ENCODE data around the gene MPL. TPM values are rescaled to one million over a fixed set of nuclear protein-coding genes. Genes with fewer than 3 reads are reported as not detected.

MPL gene
- total RNA-seq, 2 experiments from 2014 or later: not detected

DNA sequence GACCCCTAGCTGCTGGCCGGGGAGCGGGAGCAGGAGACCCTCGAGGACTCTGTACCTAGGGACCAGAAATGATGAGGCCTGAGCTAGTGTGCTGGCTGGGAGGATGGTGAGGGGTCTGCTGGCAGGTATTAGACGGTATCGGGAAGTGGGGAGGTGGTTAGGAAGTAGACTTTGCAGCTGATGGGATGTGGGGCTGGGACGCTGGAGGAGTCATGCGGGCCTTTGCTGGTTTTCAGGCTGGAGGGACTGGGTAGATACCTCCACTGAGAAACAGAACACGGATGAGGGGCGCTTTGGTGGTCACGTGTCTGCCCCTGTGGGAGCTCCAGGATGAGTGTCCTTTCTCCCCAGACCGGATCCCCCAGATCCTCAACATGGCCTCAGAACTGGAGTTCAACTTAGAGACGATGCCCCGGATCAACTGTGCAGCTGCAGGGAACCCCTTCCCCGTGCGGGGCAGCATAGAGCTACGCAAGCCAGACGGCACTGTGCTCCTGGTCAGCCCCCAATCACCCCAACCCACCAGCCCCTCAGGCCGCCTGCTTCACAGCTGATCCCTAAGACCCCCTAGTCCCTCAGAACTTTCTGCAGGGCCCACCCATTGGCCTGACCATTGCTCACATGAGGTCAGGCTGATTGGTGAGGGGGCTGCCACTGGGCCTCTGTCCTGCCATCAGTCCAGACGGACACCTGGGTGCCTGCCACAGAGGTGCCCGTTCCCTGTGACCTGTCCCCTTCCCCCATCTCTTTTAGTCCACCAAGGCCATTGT lies 28.8 kb upstream of the MPL start:
- intact Hi-C loops (cut with micrococcal nuclease): no loop called here
- DNase-seq: no peak
- Mint-ChIP-seq H3K27ac (no peak overlapping the region), H3K27me3 (ENCODE audit: low read depth) (no peaks in the 10 kb centered on the region), H3K9me3 (no peaks in the 10 kb centered on the region), H3K4me1 (ENCODE audit: low read depth) (no peaks in the 10 kb centered on the region), H3K36me3 (ENCODE audit: low read depth) (no peaks in the 10 kb centered on the region), H3K4me3 (no peak overlapping the region)
- CTCF ChIA-PET: no interaction called here

DNA sequence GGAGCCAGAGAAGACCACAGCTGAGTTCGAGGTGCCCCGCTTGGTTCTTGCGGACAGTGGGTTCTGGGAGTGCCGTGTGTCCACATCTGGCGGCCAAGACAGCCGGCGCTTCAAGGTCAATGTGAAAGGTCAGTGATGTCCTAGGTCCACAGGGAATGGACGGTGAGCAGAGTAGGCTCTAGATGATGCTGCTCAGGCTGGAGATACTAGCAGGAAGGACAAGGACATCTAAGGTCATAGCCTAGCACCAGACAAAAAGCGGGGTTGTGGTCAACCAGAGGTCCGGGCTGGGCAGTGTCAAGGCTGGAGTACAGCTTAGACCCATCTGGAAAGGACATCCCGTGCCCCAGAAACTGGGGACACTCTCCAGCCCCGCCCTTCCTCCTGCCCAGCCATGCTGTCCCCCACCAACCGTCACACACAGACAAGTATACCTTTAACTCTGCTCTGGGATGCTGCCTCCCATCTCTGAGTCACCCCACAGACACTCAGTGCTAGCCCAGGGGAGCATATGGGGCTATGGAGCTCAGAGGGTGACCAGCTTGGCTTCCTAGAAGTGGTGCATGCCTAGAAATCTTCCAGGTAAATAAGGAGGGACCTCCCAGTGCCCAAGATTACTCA lies 28.1 kb upstream of the MPL start:
- no peak for DNase-seq
- intact Hi-C loops (cut with micrococcal nuclease): no loop called here
- H3K27me3 Mint-ChIP-seq (ENCODE audit: low read depth): no peaks in the 10 kb centered on the region
- CTCF ChIA-PET: no interaction called here
- H3K36me3 Mint-ChIP-seq (ENCODE audit: low read depth): no peaks in the 10 kb centered on the region
- no peak overlapping the region for H3K4me3 Mint-ChIP-seq
- no peak overlapping the region for H3K27ac Mint-ChIP-seq
- H3K4me1 Mint-ChIP-seq (ENCODE audit: low read depth): no peaks in the 10 kb centered on the region
- H3K9me3 Mint-ChIP-seq: no peaks in the 10 kb centered on the region

DNA sequence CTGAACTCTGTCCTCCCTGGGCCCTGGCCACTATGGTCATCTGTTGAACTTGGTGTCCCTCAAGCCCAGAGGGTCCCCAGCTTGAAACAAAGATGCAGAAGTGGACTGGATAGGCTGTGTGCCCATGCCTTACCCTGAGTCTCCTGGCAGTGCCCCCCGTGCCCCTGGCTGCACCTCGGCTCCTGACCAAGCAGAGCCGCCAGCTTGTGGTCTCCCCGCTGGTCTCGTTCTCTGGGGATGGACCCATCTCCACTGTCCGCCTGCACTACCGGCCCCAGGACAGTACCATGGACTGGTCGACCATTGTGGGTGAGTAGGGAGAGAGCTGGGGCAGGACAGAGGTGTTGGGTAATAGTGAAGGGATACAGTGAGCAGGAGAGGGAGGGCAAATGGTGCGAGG lies 26.1 kb upstream of the MPL start:
- no peaks in the 10 kb centered on the region for H3K27me3 Mint-ChIP-seq (ENCODE audit: low read depth)
- H3K9me3 Mint-ChIP-seq: no peaks in the 10 kb centered on the region
- H3K36me3 Mint-ChIP-seq (ENCODE audit: low read depth): no peaks in the 10 kb centered on the region
- intact Hi-C loops (cut with micrococcal nuclease): no loop called here
- DNase-seq: no peak
- no peaks in the 10 kb centered on the region for H3K4me1 Mint-ChIP-seq (ENCODE audit: low read depth)
- no peak overlapping the region for H3K4me3 Mint-ChIP-seq
- CTCF ChIA-PET: no interaction called here
- no peak overlapping the region for H3K27ac Mint-ChIP-seq

DNA sequence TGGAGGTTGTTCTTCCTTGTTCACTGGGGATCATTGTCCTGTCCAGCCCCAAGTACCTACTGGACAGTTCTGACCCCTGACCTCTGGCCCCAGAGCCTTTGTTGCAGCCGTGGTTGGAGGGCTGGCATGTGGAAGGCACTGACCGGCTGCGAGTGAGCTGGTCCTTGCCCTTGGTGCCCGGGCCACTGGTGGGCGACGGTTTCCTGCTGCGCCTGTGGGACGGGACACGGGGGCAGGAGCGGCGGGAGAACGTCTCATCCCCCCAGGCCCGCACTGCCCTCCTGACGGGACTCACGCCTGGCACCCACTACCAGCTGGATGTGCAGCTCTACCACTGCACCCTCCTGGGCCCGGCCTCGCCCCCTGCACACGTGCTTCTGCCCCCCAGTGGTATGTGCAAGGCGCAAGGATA lies 25.4 kb upstream of the MPL start:
- intact Hi-C loops (cut with micrococcal nuclease): no loop called here
- H3K9me3 Mint-ChIP-seq: no peaks in the 10 kb centered on the region
- H3K4me3 Mint-ChIP-seq: no peak overlapping the region
- H3K4me1 Mint-ChIP-seq (ENCODE audit: low read depth): no peaks in the 10 kb centered on the region
- CTCF ChIA-PET: no interaction called here
- no peaks in the 10 kb centered on the region for H3K36me3 Mint-ChIP-seq (ENCODE audit: low read depth)
- DNase-seq: no peak
- H3K27me3 Mint-ChIP-seq (ENCODE audit: low read depth): no peaks in the 10 kb centered on the region
- no peak overlapping the region for H3K27ac Mint-ChIP-seq

DNA sequence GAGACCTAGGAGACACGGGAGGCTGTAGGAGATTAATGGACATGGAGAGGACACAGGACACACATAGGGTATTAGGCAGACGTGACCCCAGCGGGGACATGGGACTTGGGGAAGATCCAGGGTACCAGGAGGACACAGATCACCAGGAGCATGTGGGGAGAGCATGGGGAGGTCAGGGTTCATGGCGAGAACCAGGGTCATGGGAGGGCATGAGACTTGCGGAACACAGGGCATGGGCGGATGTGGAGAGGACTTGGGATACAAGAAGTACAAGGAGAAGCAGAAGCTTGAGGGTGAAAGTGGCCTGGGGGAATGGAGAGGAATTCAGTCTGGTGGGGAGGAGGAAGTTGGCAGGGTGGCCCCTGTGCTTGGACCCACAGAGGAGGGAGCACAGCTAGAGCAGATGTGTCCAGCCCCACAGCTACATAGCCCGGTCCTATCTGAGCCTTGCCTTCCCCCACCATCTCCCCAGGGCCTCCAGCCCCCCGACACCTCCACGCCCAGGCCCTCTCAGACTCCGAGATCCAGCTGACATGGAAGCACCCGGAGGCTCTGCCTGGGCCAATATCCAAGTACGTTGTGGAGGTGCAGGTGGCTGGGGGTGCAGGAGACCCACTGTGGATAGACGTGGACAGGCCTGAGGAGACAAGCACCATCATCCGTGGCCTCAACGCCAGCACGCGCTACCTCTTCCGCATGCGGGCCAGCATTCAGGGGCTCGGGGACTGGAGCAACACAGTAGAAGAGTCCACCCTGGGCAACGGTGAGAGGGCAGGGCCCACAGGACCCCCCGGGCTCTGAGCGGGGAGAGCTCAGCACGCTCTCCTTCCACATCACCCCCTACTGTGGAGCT lies 24.7 kb upstream of the MPL start:
- CTCF ChIA-PET: no interaction called here
- Mint-ChIP-seq H3K4me3 (no peak overlapping the region), H3K36me3 (ENCODE audit: low read depth) (no peaks in the 10 kb centered on the region), H3K4me1 (ENCODE audit: low read depth) (no peaks in the 10 kb centered on the region), H3K27ac (no peak overlapping the region), H3K27me3 (ENCODE audit: low read depth) (no peaks in the 10 kb centered on the region), H3K9me3 (no peaks in the 10 kb centered on the region)
- intact Hi-C loops (cut with micrococcal nuclease): no loop called here
- DNase-seq: no peak

DNA sequence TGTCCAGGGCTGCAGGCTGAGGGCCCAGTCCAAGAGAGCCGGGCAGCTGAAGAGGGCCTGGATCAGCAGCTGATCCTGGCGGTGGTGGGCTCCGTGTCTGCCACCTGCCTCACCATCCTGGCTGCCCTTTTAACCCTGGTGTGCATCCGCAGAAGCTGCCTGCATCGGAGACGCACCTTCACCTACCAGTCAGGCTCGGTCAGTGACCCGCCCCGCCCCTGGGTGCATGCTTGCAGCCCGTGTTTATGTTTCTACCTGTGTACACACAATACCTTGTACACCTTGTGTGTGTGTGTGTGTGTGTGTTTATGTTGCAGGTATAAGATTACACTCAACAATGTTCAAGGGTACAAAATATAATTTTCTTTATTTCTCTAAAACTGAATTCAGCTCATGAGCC lies 23.8 kb upstream of the MPL start:
- no peak overlapping the region for H3K4me3 Mint-ChIP-seq
- no peak for DNase-seq
- no peaks in the 10 kb centered on the region for H3K27me3 Mint-ChIP-seq (ENCODE audit: low read depth)
- intact Hi-C loops (cut with micrococcal nuclease): no loop called here
- H3K4me1 Mint-ChIP-seq (ENCODE audit: low read depth): no peaks in the 10 kb centered on the region
- CTCF ChIA-PET: no interaction called here
- no peaks in the 10 kb centered on the region for H3K9me3 Mint-ChIP-seq
- H3K27ac Mint-ChIP-seq: no peak overlapping the region
- H3K36me3 Mint-ChIP-seq (ENCODE audit: low read depth): no peaks in the 10 kb centered on the region

DNA sequence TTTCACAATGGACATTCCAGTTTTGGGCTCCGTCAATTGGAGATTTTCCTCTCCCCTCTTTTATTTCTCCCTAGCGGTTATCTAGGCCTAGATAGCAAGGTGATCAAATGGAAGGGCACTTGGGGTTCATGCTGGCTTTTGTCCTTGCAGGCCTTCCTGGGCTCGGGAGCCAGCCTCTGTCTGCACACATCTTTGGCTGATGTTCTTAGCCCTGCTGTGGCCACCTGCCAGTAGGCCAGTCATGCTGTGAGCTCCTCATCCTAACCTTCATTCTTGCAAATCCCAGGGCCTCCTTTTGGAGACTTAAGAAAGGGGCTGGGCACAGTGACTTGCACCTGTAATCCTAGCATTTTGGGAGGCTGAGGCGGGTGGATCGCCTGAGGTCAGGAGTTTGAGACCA lies 23.4 kb upstream of the MPL start:
- CTCF ChIA-PET: no interaction called here
- Mint-ChIP-seq H3K27me3 (ENCODE audit: low read depth) (no peaks in the 10 kb centered on the region), H3K4me3 (no peak overlapping the region), H3K27ac (no peak overlapping the region), H3K9me3 (no peaks in the 10 kb centered on the region), H3K36me3 (ENCODE audit: low read depth) (no peaks in the 10 kb centered on the region), H3K4me1 (ENCODE audit: low read depth) (no peaks in the 10 kb centered on the region)
- intact Hi-C loops (cut with micrococcal nuclease): no loop called here
- DNase-seq: no peak

DNA sequence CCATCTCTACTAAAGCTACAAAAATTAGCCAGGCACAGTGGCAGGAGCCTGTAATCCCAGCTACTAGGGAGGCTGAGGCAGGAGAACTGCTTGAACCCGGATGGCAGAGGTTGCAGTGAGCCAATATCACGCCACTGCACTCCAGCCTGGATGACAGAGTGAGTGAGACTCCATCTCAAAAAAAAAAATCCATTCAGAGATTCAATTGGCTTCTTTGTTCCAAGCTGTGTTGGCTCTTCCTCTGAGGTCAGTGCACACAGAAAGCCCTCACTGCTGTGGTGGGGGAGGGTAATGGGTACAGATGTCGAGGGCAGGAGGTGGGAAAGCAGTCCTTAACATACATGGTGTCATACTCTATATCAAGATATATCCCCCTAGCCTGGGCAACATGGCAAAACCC lies 22.1 kb upstream of the MPL start:
- DNase-seq: no peak
- CTCF ChIA-PET: no interaction called here
- Mint-ChIP-seq H3K9me3 (no peaks in the 10 kb centered on the region), H3K4me3 (no peak overlapping the region), H3K4me1 (ENCODE audit: low read depth) (no peaks in the 10 kb centered on the region), H3K36me3 (ENCODE audit: low read depth) (no peaks in the 10 kb centered on the region), H3K27me3 (ENCODE audit: low read depth) (no peaks in the 10 kb centered on the region), H3K27ac (no peak overlapping the region)
- intact Hi-C loops (cut with micrococcal nuclease): no loop called here

DNA sequence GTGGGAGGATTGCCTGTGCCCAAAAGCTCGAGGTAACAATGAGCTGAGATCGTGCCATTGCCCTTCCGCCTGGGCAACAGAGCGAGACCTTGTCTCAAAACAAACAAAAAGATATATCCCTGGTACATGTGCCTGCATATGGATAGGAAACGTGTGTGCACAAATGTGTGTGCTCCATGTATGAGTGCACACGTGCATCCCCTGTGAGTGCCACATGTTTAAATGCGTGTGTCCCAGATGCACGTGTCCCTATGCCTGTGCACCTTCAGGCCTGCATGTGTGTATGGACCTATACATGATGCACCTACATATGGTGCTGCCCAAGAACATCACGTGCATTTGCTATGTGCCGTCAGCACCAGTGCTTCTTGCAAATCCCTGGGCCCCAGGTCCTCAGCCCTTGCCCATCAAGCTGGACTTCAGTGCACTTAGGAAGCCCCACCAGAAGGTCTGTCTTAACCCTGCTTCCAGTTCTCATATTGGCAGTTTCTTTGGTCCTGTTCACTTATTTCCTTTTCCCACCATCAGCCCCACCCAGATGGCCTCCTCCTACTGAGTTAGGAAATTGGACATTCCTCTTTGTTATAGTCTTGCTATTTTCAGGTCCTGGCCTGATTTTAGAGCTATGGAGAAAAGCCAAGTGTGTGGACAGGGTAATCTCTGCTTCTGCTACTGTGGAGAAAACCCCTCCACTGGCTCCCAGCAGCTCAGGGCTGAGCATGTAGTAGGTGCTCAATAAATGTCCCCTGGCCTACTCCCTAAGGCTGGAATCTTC lies 21.5 kb upstream of the MPL start:
- no peaks in the 10 kb centered on the region for H3K27me3 Mint-ChIP-seq (ENCODE audit: low read depth)
- H3K9me3 Mint-ChIP-seq: no peaks in the 10 kb centered on the region
- H3K27ac Mint-ChIP-seq: no peak overlapping the region
- no peak for DNase-seq
- no peaks in the 10 kb centered on the region for H3K36me3 Mint-ChIP-seq (ENCODE audit: low read depth)
- H3K4me3 Mint-ChIP-seq: no peak overlapping the region
- intact Hi-C loops (cut with micrococcal nuclease): no loop called here
- CTCF ChIA-PET: interaction anchor here (1.1 kb wide), 1 partner anchor 21 kb away, joined by 3 read pairs; no protein-coding TSS in a partner anchor
- H3K4me1 Mint-ChIP-seq (ENCODE audit: low read depth): no peaks in the 10 kb centered on the region

DNA sequence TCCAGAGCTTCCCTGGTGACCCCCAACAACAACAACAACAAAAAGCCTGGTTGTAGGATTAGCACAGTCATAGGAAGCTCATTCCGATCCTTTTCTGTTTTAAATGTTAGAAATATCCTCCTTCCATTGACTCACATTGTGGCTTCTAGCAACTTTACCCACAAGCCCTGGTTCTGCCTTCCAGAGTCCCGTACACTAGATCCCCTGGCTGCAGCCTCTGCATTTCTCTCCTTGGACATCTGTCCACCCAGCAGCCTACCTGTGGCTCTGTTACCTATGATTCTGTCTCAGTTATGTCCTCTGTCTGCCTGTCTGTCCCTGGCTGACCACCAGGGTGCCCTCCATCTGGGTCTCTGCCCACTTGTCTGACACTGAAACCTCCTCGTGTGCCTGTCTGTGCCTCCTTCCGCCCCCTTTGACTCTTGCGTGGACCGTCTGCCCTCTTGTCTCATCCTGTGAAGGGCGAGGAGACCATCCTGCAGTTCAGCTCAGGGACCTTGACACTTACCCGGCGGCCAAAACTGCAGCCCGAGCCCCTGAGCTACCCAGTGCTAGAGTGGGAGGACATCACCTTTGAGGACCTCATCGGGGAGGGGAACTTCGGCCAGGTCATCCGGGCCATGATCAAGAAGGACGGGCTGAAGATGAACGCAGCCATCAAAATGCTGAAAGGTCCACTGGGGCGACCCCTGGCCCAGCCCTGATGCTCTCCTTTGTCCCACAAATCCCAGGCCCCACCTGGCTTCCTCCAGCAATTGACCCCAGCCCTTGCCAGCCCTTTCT lies 20.7 kb upstream of the MPL start:
- DNase-seq: no peak
- Mint-ChIP-seq H3K27ac (no peak overlapping the region), H3K4me1 (ENCODE audit: low read depth) (no peaks in the 10 kb centered on the region), H3K4me3 (no peak overlapping the region), H3K9me3 (no peaks in the 10 kb centered on the region), H3K36me3 (ENCODE audit: low read depth) (no peaks in the 10 kb centered on the region), H3K27me3 (ENCODE audit: low read depth) (no peaks in the 10 kb centered on the region)
- CTCF ChIA-PET: interaction anchor here (1.1 kb wide), 1 partner anchor 22 kb away, joined by 3 read pairs; no protein-coding TSS in a partner anchor
- intact Hi-C loops (cut with micrococcal nuclease): no loop called here

DNA sequence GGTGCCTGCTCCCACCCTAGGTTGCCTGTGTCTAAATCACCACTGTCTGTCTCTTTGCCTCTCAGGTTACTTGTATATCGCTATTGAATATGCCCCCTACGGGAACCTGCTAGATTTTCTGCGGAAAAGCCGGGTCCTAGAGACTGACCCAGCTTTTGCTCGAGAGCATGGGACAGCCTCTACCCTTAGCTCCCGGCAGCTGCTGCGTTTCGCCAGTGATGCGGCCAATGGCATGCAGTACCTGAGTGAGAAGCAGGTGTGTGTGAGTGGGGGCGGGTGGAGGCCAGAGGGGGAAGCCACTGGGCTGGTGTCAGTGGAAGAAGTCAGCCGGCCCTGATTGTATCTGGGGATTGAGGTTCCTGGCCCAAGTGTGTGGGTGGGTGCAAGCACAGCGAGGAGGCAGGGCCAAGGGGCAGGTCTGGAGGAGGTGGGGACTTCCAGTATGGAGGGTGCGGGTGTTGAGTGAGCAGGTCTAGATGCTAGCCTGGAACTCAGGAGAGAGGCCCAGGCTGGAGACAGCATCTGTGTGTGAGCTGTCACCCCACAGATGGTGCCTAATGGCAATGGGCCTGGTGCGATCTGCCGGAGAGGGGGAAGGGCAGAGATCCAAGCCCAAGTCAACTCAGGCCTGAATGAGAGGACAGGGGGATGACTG lies 19.7 kb upstream of the MPL start:
- no peak overlapping the region for H3K27ac Mint-ChIP-seq
- no peak for DNase-seq
- H3K9me3 Mint-ChIP-seq: no peaks in the 10 kb centered on the region
- H3K4me1 Mint-ChIP-seq (ENCODE audit: low read depth): no peaks in the 10 kb centered on the region
- intact Hi-C loops (cut with micrococcal nuclease): no loop called here
- no peak overlapping the region for H3K4me3 Mint-ChIP-seq
- H3K27me3 Mint-ChIP-seq (ENCODE audit: low read depth): no peaks in the 10 kb centered on the region
- H3K36me3 Mint-ChIP-seq (ENCODE audit: low read depth): no peaks in the 10 kb centered on the region
- CTCF ChIA-PET: interaction anchor here (0.7 kb wide), 1 partner anchor 478 kb away, joined by 5 read pairs; no protein-coding TSS in a partner anchor
